SK-N-SH (cell line): ENCODE measurements around the gene TACC2.

Experiments
- CHD2 ChIP-seq: fragments of 150-350 bp; IDR thresholded peaks from 2 replicates; pipeline ENCODE4 v1.6.1; 2018; ENCODE audit warnings: low read length; ENCODE audit not compliant: partially characterized antibody
- CTCF ChIP-seq: fragments of 200-600 bp; sonication (generic); IDR thresholded peaks from 2 replicates; pipeline ENCODE4 v1.6.1; 2017; ENCODE audit warnings: antibody characterized with exemption, mild to moderate bottlenecking, moderate library complexity
- EZH2phosphoT487 ChIP-seq: fragments of 200-600 bp; sonication (generic); IDR thresholded peaks from 2 replicates; pipeline ENCODE4 v1.6.1; 2017; ENCODE audit warnings: low read depth, mixed run types, mild to moderate bottlenecking, antibody characterized with exemption, moderate library complexity, borderline replicate concordance
- POLR2AphosphoS5 ChIP-seq: IDR thresholded peaks from 2 replicates; pipeline ENCODE4 v1.6.1; 2012; ENCODE audit warnings: low read depth, low read length
- RAD21 ChIP-seq: IDR thresholded peaks from 2 replicates; pipeline ENCODE4 v1.6.1; 2012; ENCODE audit warnings: mild to moderate bottlenecking, low read length
- REST ChIP-seq: IDR thresholded peaks from 2 replicates; pipeline ENCODE4 v1.6.1; 2012; ENCODE audit warnings: mild to moderate bottlenecking, low read depth, low read length, moderate library complexity
- SIN3A ChIP-seq: IDR thresholded peaks from 2 replicates; pipeline ENCODE4 v1.6.1; 2012; ENCODE audit warnings: low read depth, mild to moderate bottlenecking, low read length, moderate library complexity, borderline replicate concordance
- SMC3 ChIP-seq: IDR thresholded peaks from 2 replicates; pipeline ENCODE4 v1.6.1; 2012; ENCODE audit warnings: low read depth, low read length, improper control_type of control experiment
- TEAD4 ChIP-seq: IDR thresholded peaks from 2 replicates; pipeline ENCODE4 v1.4.0; 2012; ENCODE audit warnings: mild to moderate bottlenecking, borderline replicate concordance; ENCODE audit not compliant: insufficient read depth

DNA sequence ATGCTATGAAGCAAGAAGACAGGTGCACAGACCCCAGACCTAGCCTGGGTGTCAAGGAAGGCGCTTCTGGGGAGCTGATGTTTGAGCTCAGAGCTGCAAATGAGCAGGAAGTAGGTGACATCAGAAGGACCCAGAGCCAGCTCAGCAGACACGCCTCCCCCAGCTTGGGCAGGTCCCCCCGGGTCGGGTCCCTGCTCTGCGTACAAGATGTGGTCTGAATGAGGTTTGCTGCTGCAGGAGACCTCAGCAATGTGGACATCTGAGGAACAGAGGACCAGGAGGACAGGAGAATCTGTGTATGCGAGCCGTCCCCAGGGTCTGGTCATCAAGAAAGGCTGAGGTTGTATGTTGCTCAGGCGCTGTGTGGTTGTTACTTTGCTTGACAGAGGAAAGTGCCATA lies 51.8 kb downstream of the TACC2 start:
- no peak for TF ChIP-seq SIN3A
- no peak for TF ChIP-seq EZH2phosphoT487
- no peak for TF ChIP-seq CTCF
- TF ChIP-seq TEAD4: no peak
- TF ChIP-seq POLR2AphosphoS5: no peak
- TF ChIP-seq CHD2: no peak
- no peak for TF ChIP-seq SMC3
- no peak for TF ChIP-seq RAD21
- no peak for TF ChIP-seq REST
